HEK293T (cell line): ENCODE results near the gene TEX28.

Experiments
- BHLHE40 ChIP-seq: fragments of 450-650 bp; IDR thresholded peaks from 2 replicates; pipeline ENCODE4 v1.6.1; 2016; ENCODE audit warnings: mild to moderate bottlenecking, moderate library complexity, borderline replicate concordance
- CTBP1 ChIP-seq: fragments of 450-650 bp; IDR thresholded peaks from 2 replicates; pipeline ENCODE4 v1.6.1; 2016; ENCODE audit warnings: borderline replicate concordance
- ELF4 ChIP-seq: fragments of 450-650 bp; IDR thresholded peaks from 2 replicates; pipeline ENCODE4 v1.6.1; 2017; ENCODE audit warnings: antibody characterized with exemption
- FOXA1 ChIP-seq: fragments of 450-650 bp; IDR thresholded peaks from 2 replicates; pipeline ENCODE4 v1.6.1; 2016; ENCODE audit warnings: mild to moderate bottlenecking
- FOXM1 ChIP-seq: fragments of 450-650 bp; IDR thresholded peaks from 2 replicates; pipeline ENCODE4 v1.6.1; 2017; ENCODE audit warnings: mild to moderate bottlenecking, borderline replicate concordance
- HDGF ChIP-seq: fragments of 450-650 bp; IDR thresholded peaks from 2 replicates; pipeline ENCODE4 v1.6.1; 2017; ENCODE audit warnings: antibody characterized with exemption, borderline replicate concordance
- NFRKB ChIP-seq: fragments of 450-650 bp; IDR thresholded peaks from 2 replicates; pipeline ENCODE4 v1.6.1; 2016; ENCODE audit warnings: mild to moderate bottlenecking, moderate library complexity

DNA sequence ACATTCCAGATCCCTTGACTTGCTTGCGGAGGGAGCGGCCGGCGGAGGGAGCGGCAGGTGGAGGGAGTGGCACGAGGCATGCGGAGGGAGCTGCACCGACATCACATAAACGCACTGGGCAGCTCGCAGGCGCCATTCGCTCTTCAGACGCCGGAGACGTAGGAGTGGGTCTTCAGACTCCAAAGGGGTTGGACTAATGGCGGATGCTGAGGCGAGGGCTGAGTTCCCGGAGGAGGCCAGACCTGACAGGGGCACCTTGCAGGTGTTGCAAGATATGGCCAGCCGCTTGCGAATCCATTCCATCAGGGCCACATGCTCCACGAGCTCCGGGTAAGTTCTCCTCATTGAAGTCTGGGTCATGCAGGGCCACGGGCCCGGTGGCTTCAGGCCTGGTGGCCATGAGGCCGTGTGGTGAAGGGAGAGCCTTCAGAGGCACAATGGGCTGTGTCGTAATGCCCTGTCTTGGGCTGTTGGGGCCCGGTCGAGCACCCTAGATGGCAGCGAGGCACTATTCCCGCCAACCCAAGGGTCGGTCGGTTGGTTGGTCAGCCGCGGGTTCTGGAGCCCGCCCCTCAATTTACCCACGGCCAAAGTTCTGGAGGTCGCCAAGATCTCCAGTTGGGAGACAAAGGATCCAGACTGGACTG is 863 bp upstream of the TEX28 start, which contains the start of gene TKTL1:
- TF ChIP-seq NFRKB (no peak), HDGF (no peak), BHLHE40 (no peak), FOXA1 (no peak), ELF4 (no peak), FOXM1 (no peak), CTBP1 (no peak)
